ENCODE results near the gene BRSK2. TPM values are rescaled to one million over a fixed set of nuclear protein-coding genes. Genes with fewer than 3 reads are reported as not detected.

The BRSK2 gene
- total and polyA plus RNA-seq, 2 of the 4 experiments (the other 2 are of a cell fraction), result 0.18 to 0.62 TPM

GRCh38 chr11:1460986-1461825 is 71.5 kb downstream of the BRSK2 start:
- BruUV-seq (replicated peaks), result no TSS peak
- no peak overlapping the region for H3K14ac ChIP-seq (replicated peaks; ENCODE audit: low read depth, low read length)
- no peaks in the 10 kb centered on the region for H3K9me1 ChIP-seq (ENCODE audit: insufficient read depth, low read length)
- POLR2A ChIA-PET (ENCODE audit: unreplicated experiment), result no interaction called here
- no peak overlapping the region for H3K9ac ChIP-seq (ENCODE audit: low read depth, low read length)
- H4K5ac ChIP-seq (ENCODE audit: low read depth, low read length), result no peak overlapping the region
- no peak for ATAC-seq (ENCODE audit: low read depth)
- no peak overlapping the region for H3K4ac ChIP-seq (ENCODE audit: low read depth, low read length)
- no peak overlapping the region for H2BK5ac ChIP-seq (ENCODE audit: low read depth, low read length, poor library complexity, severe bottlenecking)
- no peak overlapping the region for H2AFZ ChIP-seq (replicated peaks; ENCODE audit: low read length, poor library complexity)
- H3K4me2 ChIP-seq (ENCODE audit: low read depth, low read length), result no peak overlapping the region
- WGBS, 2 experiments (ENCODE audit: extremely low coverage in 2 of 2, insufficient read length in 1 of 2), result 70% methylated on average over 29 of the region's 50 CpGs; no CpG with 5 or more reads in 1 of the 2 experiments
- TF ChIP-seq RFX5 (IDR thresholded peaks at IDR 0.05; ENCODE audit: low read depth, low read length), result no peak
- H4K91ac ChIP-seq (ENCODE audit: insufficient read depth, low read depth, low read length), result no peak overlapping the region
- H3K79me1 ChIP-seq (ENCODE audit: low read depth in 1 of 2, low read length in 2 of 2), result no peaks in the 10 kb centered on the region
- H2BK20ac ChIP-seq (ENCODE audit: low read depth, low read length), result no peak overlapping the region
- H2BK15ac ChIP-seq (ENCODE audit: low read depth, low read length), result no peak overlapping the region
- intact Hi-C loops (cut with micrococcal nuclease), result no loop called here
- H3K36me3 ChIP-seq (ENCODE audit: control insufficient read depth, insufficient read depth, low read length), result no peaks in the 10 kb centered on the region
- CTCF ChIA-PET, result no interaction called here
- no peaks in the 10 kb centered on the region; the same call in 1 of the 2 replicates for H4K20me1 ChIP-seq (ENCODE audit: insufficient read depth, low read length)
- H2AK9ac ChIP-seq (replicated peaks; ENCODE audit: low read depth, low read length, poor library complexity), result no peak overlapping the region
- no peak overlapping the region for H2AK5ac ChIP-seq (ENCODE audit: low read depth, low read length)
- dilution Hi-C loops (cut with HindIII; ENCODE audit: low sequenced_read_pairs, unreplicated experiment), result no loop called here
- no peak overlapping the region for H3K18ac ChIP-seq (ENCODE audit: low read depth, low read length)
- in situ Hi-C loops (cut with MboI; ENCODE audit: low sequenced_read_pairs), result no loop called here
- DNase-seq, result no peak
- no peak overlapping the region for H2BK120ac ChIP-seq (ENCODE audit: low read depth, low read length)
- no peaks in the 10 kb centered on the region for H3K27me3 ChIP-seq (ENCODE audit: control insufficient read depth, insufficient read depth, low read length)
- no peak overlapping the region for H3K27ac ChIP-seq (ENCODE audit: insufficient read depth, low read length)
- peaks cover 13% of the 10 kb centered on the region; the same call in 1 of the 2 replicates for H3K4me1 ChIP-seq (ENCODE audit: control insufficient read depth, insufficient read depth, low read length)
- no peak overlapping the region for H4K8ac ChIP-seq (ENCODE audit: low read depth in 2 of 2, low read length in 2 of 2)
- no peak overlapping the region for H3K23ac ChIP-seq (ENCODE audit: low read depth, low read length)
- no peak overlapping the region for H3K56ac ChIP-seq (ENCODE audit: extremely low read depth, insufficient read depth, low read length)
- H3K9me3 ChIP-seq (ENCODE audit: control insufficient read depth, insufficient read depth, low read length), result no peaks in the 10 kb centered on the region
- no peak overlapping the region for H3K4me3 ChIP-seq (ENCODE audit: insufficient read depth, low read depth, low read length)

All from IMR-90 (cell line).